HCT116 (cell line): ENCODE measurements around the gene RAPGEF2. TPM values are rescaled to one million over a fixed set of nuclear protein-coding genes. Genes with fewer than 3 reads are reported as not detected.

Experiments
- ATAC-seq: fragments of 200-7000 bp; cut with Tn5 transposase; 2 replicates; pipeline ENCODE4 v1.9.1; 2020; ENCODE audit warnings: mild to moderate bottlenecking, moderate library complexity
- BruUV-seq: library from RNA; stranded (reverse); fragments of 400-500 nt; replicated peaks from 2 replicates; lab custom pipeline; 2021; lab: Mats Ljungman, UMichigan
- CTCF ChIA-PET: fragments of 300-600 bp; sonication (Branson Sonifier 250); formaldehyde crosslinking; loops from one replicate; lab custom pipeline; 2021; ENCODE audit warnings: antibody characterized with exemption; lab: Charles Lee
- POLR2A ChIA-PET: fragments of 300-600, 350-600 bp; sonication (Branson Sonifier 250); formaldehyde crosslinking; loops from one replicate; lab custom pipeline; 2021; ENCODE audit warnings: antibody characterized with exemption; lab: Charles Lee
- RAD21 ChIA-PET, 2 experiments: fragments of 300-600 bp; sonication (Branson Sonifier 250); formaldehyde crosslinking; loops; one replicate each; lab custom pipeline; 2023; ENCODE audit warnings: low total read pairs in 2 of 2; ENCODE audit not compliant: uncharacterized antibody in 2 of 2, unreplicated experiment in 2 of 2, low non-redundant PET in 1 of 2; lab: Charles Lee
- DNase-seq: peaks from one replicate; pipeline ENCODE4 v3.0.0-alpha.2; 2010; ENCODE audit warnings: low read depth, low spot score
- H2AFZ ChIP-seq: fragments of 200-600 bp; shearing (Covaris generic), sonication (generic); 2 replicates; pipeline ENCODE4 v1.6.1; 2017; ENCODE audit warnings: low read depth, mixed run types, mixed read lengths, antibody characterized with exemption, low read length; ENCODE audit not compliant: poor library complexity, severe bottlenecking
- H3K27ac ChIP-seq: 2 replicates; pipeline ENCODE4 v1.5.1; 2012; ENCODE audit warnings: low read depth, low read length
- H3K27me3 ChIP-seq: fragments of 200-600 bp; sonication (generic); 2 replicates; pipeline ENCODE4 v1.6.1; 2016; ENCODE audit warnings: mixed run types, low read length, mixed read lengths; ENCODE audit not compliant: insufficient read depth
- H3K36me3 ChIP-seq, 2 experiments: fragments of 200-500 bp in 1 of 2; fragments of 200-600 bp in 1 of 2; sonication (Bioruptor generic) in 1 of 2; sonication (generic) in 1 of 2; 2 replicates each; pipeline versions ENCODE4 v1.5.1 to v1.6.1; 2014 to 2016; ENCODE audit warnings: low read length in 2 of 2, inconsistent platforms in 1 of 2, mixed read lengths in 1 of 2, mixed run types in 1 of 2; ENCODE audit not compliant: insufficient read depth in 2 of 2, control insufficient read depth in 1 of 2
- H3K4me1 ChIP-seq, 2 experiments: fragments of 200-600 bp in 1 of 2; sonication (generic) in 1 of 2; 2 replicates each; pipeline versions ENCODE4 v1.5.1 to v1.6.1; 2012 to 2017; ENCODE audit warnings: low read length in 2 of 2, inconsistent platforms in 1 of 2, mild to moderate bottlenecking in 1 of 2, mixed read lengths in 1 of 2, mixed run types in 1 of 2, moderate library complexity in 1 of 2; ENCODE audit not compliant: insufficient read depth in 2 of 2, control insufficient read depth in 1 of 2
- H3K4me2 ChIP-seq: fragments of 200-600 bp; sonication (generic); 2 replicates; pipeline ENCODE4 v1.6.1; 2017; ENCODE audit warnings: mixed run types, low read length, mixed read lengths
- H3K4me3 ChIP-seq, 2 experiments: fragments of 200-600 bp in 1 of 2; sonication (generic) in 1 of 2; replicated peaks in 1 of 2; 2 replicates each; pipeline ENCODE4 v1.5.1; 2011 to 2016; ENCODE audit warnings: low read length in 2 of 2, control low read depth in 1 of 2, low read depth in 1 of 2, mild to moderate bottlenecking in 1 of 2, mixed read lengths in 1 of 2, mixed run types in 1 of 2
- H3K79me2 ChIP-seq: fragments of 200-600 bp; sonication (generic); 2 replicates; pipeline ENCODE4 v1.6.1; 2017; ENCODE audit warnings: mild to moderate bottlenecking, mixed run types, low read length, moderate library complexity, mixed read lengths; ENCODE audit not compliant: insufficient read depth
- H3K9ac ChIP-seq: fragments of 200-600 bp; sonication (generic); 2 replicates; pipeline ENCODE4 v1.6.1; 2016; ENCODE audit warnings: low read length, mixed read lengths
- H3K9me2 ChIP-seq: fragments of 200-600 bp; sonication (generic), shearing (Covaris generic); 2 replicates; pipeline ENCODE4 v1.6.1; 2017; ENCODE audit warnings: mixed run types, mild to moderate bottlenecking, moderate library complexity; ENCODE audit not compliant: insufficient read depth
- H3K9me3 ChIP-seq, 2 experiments: fragments of 200-500 bp in 1 of 2; fragments of 200-600 bp in 1 of 2; sonication (Bioruptor generic) in 1 of 2; sonication (generic) in 1 of 2; 2 replicates each; pipeline ENCODE4 v1.6.1; 2014 to 2017; ENCODE audit warnings: low read length in 2 of 2, mixed read lengths in 2 of 2, inconsistent platforms in 1 of 2, low read depth in 1 of 2, mild to moderate bottlenecking in 1 of 2, mixed run types in 1 of 2, moderate library complexity in 1 of 2; ENCODE audit not compliant: control insufficient read depth in 1 of 2, insufficient read depth in 1 of 2
- H4K20me1 ChIP-seq: fragments of 200-600 bp; sonication (generic), shearing (Covaris generic); 2 replicates; pipeline ENCODE4 v1.6.1; 2017; ENCODE audit warnings: mixed run types, mild to moderate bottlenecking, moderate library complexity; ENCODE audit not compliant: insufficient read depth
- CBX3 ChIP-seq: IDR thresholded peaks from 2 replicates; pipeline ENCODE4 v1.6.1; 2012; ENCODE audit warnings: low read depth
- FOSL1 ChIP-seq: IDR thresholded peaks from 2 replicates; pipeline ENCODE4 v1.6.1; 2012; ENCODE audit warnings: low read depth
- POLR2A ChIP-seq: IDR thresholded peaks from 2 replicates; pipeline ENCODE4 v1.7.0; 2011; ENCODE audit warnings: borderline replicate concordance; ENCODE audit not compliant: insufficient read depth, insufficient read length; ENCODE audit errors: extremely low read depth
- SRF ChIP-seq: IDR thresholded peaks from 2 replicates; pipeline ENCODE4 v1.6.1; 2012; ENCODE audit warnings: low read depth
- YY1 ChIP-seq: IDR thresholded peaks from 2 replicates; pipeline ENCODE4 v1.6.1; 2011; ENCODE audit warnings: low read length, low read depth, moderate library complexity, mild to moderate bottlenecking; ENCODE audit not compliant: insufficient replicate concordance; ENCODE audit errors: extremely low read depth
- ZFX ChIP-seq: fragments of 450-650 bp; IDR thresholded peaks from 2 replicates; pipeline ENCODE4 v1.6.1; 2017
- intact Hi-C: fragments of 100-400 bp; cut with micrococcal nuclease; formaldehyde crosslinking; loops from 2 replicates; pipeline ENCODE4 v1.10.0; 2022
- total RNA-seq: library from RNA; stranded (reverse); gene quantifications from one replicate; pipeline ENCODE4 v1.2.1, GENCODE V29; 2021; ENCODE audit not compliant: unreplicated experiment
- TF ChIP-seq, protein P1 (sequence below): IDR thresholded peaks from 2 replicates; pipeline ENCODE4 v1.6.1; 2012
- TF ChIP-seq, protein P2 (sequence below): IDR thresholded peaks from 2 replicates; pipeline ENCODE4 v1.6.1; 2011; ENCODE audit warnings: mild to moderate bottlenecking, low read length, moderate library complexity; ENCODE audit not compliant: insufficient replicate concordance; ENCODE audit errors: extremely low read depth
- TF ChIP-seq, protein P3 (sequence below), 3 experiments: fragments of 200-600 bp in 1 of 3; sonication (generic) in 1 of 3; IDR thresholded peaks in 2 of 3; conservative IDR thresholded peaks in 1 of 3; 2 replicates each; pipeline ENCODE4 v1.5.1; 2012 to 2017; ENCODE audit warnings: low read depth in 2 of 3, low read length in 2 of 3, antibody characterized with exemption in 1 of 3, borderline replicate concordance in 1 of 3, control low read depth in 1 of 3, mild to moderate bottlenecking in 1 of 3, mixed read lengths in 1 of 3, mixed run types in 1 of 3, moderate library complexity in 1 of 3; ENCODE audit not compliant: insufficient read depth in 1 of 3

The RAPGEF2 gene
- total RNA-seq, 1 experiment from 2014 or later = 21.2 TPM

DNA sequence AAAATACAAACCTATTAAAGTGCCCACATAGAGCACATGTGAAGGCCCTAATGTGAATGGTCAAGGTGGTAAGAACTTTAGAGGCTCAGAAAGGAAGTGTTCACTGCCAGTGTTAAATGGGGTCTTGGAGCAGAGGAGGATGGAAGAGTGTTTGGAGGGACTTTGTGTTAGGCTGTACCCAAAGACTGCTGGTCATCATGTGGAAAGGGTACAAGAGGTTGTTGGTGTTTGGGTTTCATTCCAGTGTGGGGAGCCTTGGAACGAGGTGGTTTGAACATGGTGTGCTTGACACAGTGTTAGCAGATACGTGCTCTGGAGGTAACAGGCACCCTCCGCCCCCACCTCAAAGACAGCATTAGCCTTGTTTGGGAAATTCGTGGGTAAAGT, 73.1 kb downstream of the RAPGEF2 start:
- Histone ChIP-seq H3K4me1 (peaks cover 11 to 16% of the 10 kb centered on the region in 2 experiments; a peak in 3 of 4 replicates), H3K79me2 (no peaks in the 10 kb centered on the region; the same call in none of the 2 replicates), H3K4me2 (peak overlapping the region; percentile 62), H3K36me3 (no peaks in the 10 kb centered on the region), H3K9me3 (no peaks in the 10 kb centered on the region), H3K9me2 (no peaks in the 10 kb centered on the region), H3K4me3 (no peak overlapping the region), H2AFZ (no peak overlapping the region), H3K9ac (0 out of 2 replicates have a peak overlapping the region, but pooled peaks have one; percentile 9), H3K27ac (no peak overlapping the region), H4K20me1 (no peaks in the 10 kb centered on the region), H3K27me3 (no peaks in the 10 kb centered on the region)
- no peak for DNase-seq
- RAD21 ChIA-PET = interaction anchor here in 1 of 2 experiments (1.0 kb wide), 1 partner anchor 319 kb away, joined by 3 read pairs; no protein-coding TSS in a partner anchor
- CTCF ChIA-PET = interaction anchor here (0.6 kb wide), 1 partner anchor 315 kb away, joined by 5 read pairs; no protein-coding TSS in a partner anchor
- TF ChIP-seq YY1 (no peak), CBX3 (no peak), POLR2A (no peak), ZFX (no peak), FOSL1 (no peak), SRF (no peak)
- TF ChIP-seq, protein P1, sequence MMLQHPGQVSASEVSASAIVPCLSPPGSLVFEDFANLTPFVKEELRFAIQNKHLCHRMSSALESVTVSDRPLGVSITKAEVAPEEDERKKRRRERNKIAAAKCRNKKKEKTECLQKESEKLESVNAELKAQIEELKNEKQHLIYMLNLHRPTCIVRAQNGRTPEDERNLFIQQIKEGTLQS = no peak
- TF ChIP-seq, protein P2, sequence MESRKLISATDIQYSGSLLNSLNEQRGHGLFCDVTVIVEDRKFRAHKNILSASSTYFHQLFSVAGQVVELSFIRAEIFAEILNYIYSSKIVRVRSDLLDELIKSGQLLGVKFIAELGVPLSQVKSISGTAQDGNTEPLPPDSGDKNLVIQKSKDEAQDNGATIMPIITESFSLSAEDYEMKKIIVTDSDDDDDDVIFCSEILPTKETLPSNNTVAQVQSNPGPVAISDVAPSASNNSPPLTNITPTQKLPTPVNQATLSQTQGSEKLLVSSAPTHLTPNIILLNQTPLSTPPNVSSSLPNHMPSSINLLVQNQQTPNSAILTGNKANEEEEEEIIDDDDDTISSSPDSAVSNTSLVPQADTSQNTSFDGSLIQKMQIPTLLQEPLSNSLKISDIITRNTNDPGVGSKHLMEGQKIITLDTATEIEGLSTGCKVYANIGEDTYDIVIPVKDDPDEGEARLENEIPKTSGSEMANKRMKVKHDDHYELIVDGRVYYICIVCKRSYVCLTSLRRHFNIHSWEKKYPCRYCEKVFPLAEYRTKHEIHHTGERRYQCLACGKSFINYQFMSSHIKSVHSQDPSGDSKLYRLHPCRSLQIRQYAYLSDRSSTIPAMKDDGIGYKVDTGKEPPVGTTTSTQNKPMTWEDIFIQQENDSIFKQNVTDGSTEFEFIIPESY = no peak
- TF ChIP-seq, protein P3, sequence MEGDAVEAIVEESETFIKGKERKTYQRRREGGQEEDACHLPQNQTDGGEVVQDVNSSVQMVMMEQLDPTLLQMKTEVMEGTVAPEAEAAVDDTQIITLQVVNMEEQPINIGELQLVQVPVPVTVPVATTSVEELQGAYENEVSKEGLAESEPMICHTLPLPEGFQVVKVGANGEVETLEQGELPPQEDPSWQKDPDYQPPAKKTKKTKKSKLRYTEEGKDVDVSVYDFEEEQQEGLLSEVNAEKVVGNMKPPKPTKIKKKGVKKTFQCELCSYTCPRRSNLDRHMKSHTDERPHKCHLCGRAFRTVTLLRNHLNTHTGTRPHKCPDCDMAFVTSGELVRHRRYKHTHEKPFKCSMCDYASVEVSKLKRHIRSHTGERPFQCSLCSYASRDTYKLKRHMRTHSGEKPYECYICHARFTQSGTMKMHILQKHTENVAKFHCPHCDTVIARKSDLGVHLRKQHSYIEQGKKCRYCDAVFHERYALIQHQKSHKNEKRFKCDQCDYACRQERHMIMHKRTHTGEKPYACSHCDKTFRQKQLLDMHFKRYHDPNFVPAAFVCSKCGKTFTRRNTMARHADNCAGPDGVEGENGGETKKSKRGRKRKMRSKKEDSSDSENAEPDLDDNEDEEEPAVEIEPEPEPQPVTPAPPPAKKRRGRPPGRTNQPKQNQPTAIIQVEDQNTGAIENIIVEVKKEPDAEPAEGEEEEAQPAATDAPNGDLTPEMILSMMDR (IDR thresholded peaks at IDR 0.05 in 2 of 3, conservative IDR thresholded peaks at IDR 0.05 in 1 of 3; ENCODE audit: borderline replicate concordance in 1 of 3, insufficient read depth in 1 of 3, low read depth in 2 of 3, low read length in 2 of 3) = no peak
- POLR2A ChIA-PET = no interaction called here
- intact Hi-C loops = loop anchor here (1.0 to 10.0 kb wide), 4 partner anchors 74 to 446 kb away; partner anchors contain the start of gene RAPGEF2
- ATAC-seq = peak; percentile 26
- BruUV-seq = no TSS peak
